Activated CD8-positive, alpha-beta T cell treated with anti-CD3 and anti-CD28 coated beads for 36 hours (primary cell): ENCODE data around the gene SOX8. TPM values are rescaled to one million over a fixed set of nuclear protein-coding genes. Genes with fewer than 3 reads are reported as not detected.
A peak's percentile ranks its signal among the peaks of the same experiment; 100 is the strongest.

Experiments used
- ATAC-seq: fragments of 200-7000 bp; cut with Tn5 transposase; one replicate; pipeline ENCODE4 v1.10.0; 2021; ENCODE audit warnings: mild to moderate bottlenecking, moderate library complexity
- CTCF ChIA-PET: fragments of 350-600 bp; sonication (Branson Sonifier 250); formaldehyde crosslinking; loops from one replicate; lab custom pipeline; 2021; ENCODE audit warnings: antibody characterized with exemption; lab: Charles Lee
- POLR2A ChIA-PET: fragments of 350-600 bp; sonication (Branson Sonifier 250); formaldehyde crosslinking; loops from one replicate; lab custom pipeline; 2021; ENCODE audit warnings: antibody characterized with exemption; lab: Charles Lee
- DNase-seq: peaks from one replicate; pipeline ENCODE4 v3.0.0-alpha.2; 2020
- H3K27ac Mint-ChIP-seq: one replicate; pipeline ENCODE4 v1.8.0; 2021; ENCODE audit warnings: mild to moderate bottlenecking, mixed read lengths
- H3K27me3 Mint-ChIP-seq: one replicate; pipeline ENCODE4 v1.8.0; 2021; ENCODE audit warnings: mixed read lengths
- H3K36me3 Mint-ChIP-seq: one replicate; pipeline ENCODE4 v1.8.0; 2021; ENCODE audit warnings: low read depth, mixed read lengths
- H3K4me1 Mint-ChIP-seq: one replicate; pipeline ENCODE4 v1.8.0; 2021; ENCODE audit warnings: low read depth, mixed read lengths
- H3K4me3 Mint-ChIP-seq: one replicate; pipeline ENCODE4 v1.8.0; 2021; ENCODE audit warnings: mild to moderate bottlenecking, moderate library complexity, mixed read lengths
- H3K9me3 Mint-ChIP-seq: one replicate; pipeline ENCODE4 v1.8.0; 2021; ENCODE audit warnings: mixed read lengths
- intact Hi-C: fragments of 100-400 bp; cut with micrococcal nuclease; formaldehyde crosslinking; loops from one replicate; pipeline ENCODE4 v1.10.0; 2022
- total RNA-seq, 2 experiments: library from RNA; stranded (reverse); gene quantifications; one replicate each; pipeline ENCODE4 v1.2.3, GENCODE V29; 2021
- TF ChIP-seq, protein P1 (sequence below): fragments of 200-600 bp; IDR thresholded peaks from one replicate; pipeline ENCODE4 v1.8.0; 2022; ENCODE audit warnings: antibody characterized with exemption, mild to moderate bottlenecking

The SOX8 gene
- total RNA-seq, 2 experiments from 2014 or later, result 1.6 to 2.1 TPM

GRCh38 chr16:984121-984694, 2.6 kb downstream of the SOX8 start:
- Mint-ChIP-seq H3K36me3 (no peaks in the 10 kb centered on the region), H3K9me3 (no peaks in the 10 kb centered on the region), H3K4me1 (peaks cover 3% of the 10 kb centered on the region), H3K27ac (no peak overlapping the region), H3K4me3 (no peak overlapping the region), H3K27me3 (peaks cover 5% of the 10 kb centered on the region)
- DNase-seq, result no peak
- intact Hi-C loops, result no loop called here
- ChIA-PET POLR2A (interaction anchor here (0.9 to 1.3 kb wide), 2 partner anchors 9 to 13 kb away, joined by 3 to 4 read pairs; partner anchors contain the start of gene LMF1), CTCF (interaction anchor here (0.8 to 1.3 kb wide), 3 partner anchors 10 to 13 kb away, joined by 3 read pairs; no protein-coding TSS in a partner anchor)
- ATAC-seq, result no peak
- TF ChIP-seq, protein P1, sequence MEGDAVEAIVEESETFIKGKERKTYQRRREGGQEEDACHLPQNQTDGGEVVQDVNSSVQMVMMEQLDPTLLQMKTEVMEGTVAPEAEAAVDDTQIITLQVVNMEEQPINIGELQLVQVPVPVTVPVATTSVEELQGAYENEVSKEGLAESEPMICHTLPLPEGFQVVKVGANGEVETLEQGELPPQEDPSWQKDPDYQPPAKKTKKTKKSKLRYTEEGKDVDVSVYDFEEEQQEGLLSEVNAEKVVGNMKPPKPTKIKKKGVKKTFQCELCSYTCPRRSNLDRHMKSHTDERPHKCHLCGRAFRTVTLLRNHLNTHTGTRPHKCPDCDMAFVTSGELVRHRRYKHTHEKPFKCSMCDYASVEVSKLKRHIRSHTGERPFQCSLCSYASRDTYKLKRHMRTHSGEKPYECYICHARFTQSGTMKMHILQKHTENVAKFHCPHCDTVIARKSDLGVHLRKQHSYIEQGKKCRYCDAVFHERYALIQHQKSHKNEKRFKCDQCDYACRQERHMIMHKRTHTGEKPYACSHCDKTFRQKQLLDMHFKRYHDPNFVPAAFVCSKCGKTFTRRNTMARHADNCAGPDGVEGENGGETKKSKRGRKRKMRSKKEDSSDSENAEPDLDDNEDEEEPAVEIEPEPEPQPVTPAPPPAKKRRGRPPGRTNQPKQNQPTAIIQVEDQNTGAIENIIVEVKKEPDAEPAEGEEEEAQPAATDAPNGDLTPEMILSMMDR, result no peak

DNA sequence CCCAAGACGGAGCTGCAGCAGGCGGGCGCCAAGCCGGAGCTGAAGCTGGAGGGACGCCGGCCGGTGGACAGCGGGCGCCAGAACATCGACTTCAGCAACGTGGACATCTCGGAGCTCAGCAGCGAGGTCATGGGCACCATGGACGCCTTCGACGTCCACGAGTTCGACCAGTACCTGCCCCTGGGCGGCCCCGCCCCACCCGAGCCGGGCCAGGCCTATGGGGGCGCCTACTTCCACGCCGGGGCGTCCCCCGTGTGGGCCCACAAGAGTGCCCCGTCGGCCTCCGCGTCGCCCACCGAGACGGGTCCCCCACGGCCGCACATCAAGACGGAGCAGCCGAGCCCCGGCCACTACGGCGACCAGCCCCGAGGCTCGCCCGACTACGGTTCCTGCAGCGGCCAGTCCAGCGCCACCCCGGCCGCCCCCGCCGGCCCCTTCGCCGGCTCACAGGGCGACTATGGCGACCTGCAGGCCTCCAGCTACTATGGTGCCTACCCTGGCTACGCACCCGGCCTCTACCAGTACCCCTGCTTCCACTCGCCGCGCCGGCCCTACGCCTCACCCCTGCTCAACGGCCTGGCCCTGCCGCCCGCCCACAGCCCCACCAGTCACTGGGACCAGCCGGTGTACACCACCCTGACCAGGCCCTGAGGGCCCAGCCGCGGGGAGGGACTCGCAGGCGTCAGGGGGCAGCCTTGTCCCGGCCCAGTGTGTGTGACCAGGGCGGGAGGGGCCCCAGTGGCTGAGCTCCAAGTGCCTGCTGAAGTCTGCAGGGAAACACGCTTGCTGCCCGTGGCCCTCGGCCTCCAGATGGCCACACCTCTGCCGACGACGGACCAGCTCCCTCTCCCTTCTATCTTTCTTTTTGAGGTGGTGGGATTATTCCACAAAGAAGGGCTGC, 3.4 kb downstream of the SOX8 start:
- ChIA-PET POLR2A (interaction anchor here (0.8 to 1.3 kb wide), 6 partner anchors 10 to 166 kb away, joined by 3 to 6 read pairs (median 3); partner anchors contain the start of gene LMF1), CTCF (interaction anchor here (0.8 to 1.3 kb wide), 4 partner anchors 10 to 72 kb away, joined by 3 to 4 read pairs (median 3); no protein-coding TSS in a partner anchor)
- Mint-ChIP-seq H3K27me3 (peaks cover 5% of the 10 kb centered on the region), H3K4me1 (peaks cover 3% of the 10 kb centered on the region), H3K27ac (no peak overlapping the region), H3K4me3 (no peak overlapping the region), H3K36me3 (no peaks in the 10 kb centered on the region), H3K9me3 (no peaks in the 10 kb centered on the region)
- intact Hi-C loops, result no loop called here
- TF ChIP-seq, protein P1, result no peak
- DNase-seq (no peak), ATAC-seq (no peak)

DNA sequence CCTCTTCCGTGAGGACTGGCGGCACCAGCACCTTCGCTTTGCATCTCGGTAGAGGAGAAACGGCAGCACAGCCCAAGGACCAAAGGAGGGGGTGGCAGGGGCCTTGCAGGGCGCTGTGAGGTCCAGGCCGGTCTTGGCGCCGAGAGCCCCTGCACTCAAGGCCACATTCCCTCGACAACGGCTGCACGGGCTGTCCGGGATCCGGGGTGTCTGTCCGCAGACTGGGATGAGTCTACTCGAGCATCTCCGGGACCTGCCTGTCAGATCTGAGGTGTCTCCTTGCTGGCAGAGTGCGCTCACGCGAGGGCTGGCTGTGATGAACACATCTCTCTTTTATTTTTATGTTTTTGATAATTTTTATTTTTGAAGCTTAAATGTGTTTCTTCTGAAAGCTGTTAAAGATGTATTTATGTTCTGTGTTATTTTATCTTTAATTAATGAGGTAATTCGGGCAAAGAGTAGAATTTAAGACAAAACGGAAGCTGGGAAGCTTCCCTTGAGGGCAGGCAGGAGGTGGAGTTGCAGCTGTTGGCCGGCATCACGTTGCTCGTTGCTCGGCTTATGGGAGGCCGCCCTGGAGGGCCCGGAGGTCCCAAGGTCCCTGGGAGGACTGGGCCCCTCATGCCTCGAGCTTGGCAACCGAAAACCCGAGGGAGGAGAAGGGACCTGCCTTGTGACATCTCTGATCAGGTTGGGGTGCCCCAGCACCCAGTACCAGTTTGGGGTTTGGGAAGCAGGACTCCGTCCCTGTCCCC, 4.3 kb downstream of the SOX8 start:
- POLR2A ChIA-PET, result interaction anchor here (0.6 to 1.1 kb wide), 6 partner anchors 9 to 167 kb away, joined by 3 to 6 read pairs (median 3); no protein-coding TSS in a partner anchor
- H3K36me3 Mint-ChIP-seq, result no peaks in the 10 kb centered on the region
- no peaks in the 10 kb centered on the region for H3K9me3 Mint-ChIP-seq
- intact Hi-C loops, result no loop called here
- no peak for ATAC-seq
- TF ChIP-seq, protein P1, result no peak
- no peak overlapping the region for H3K4me3 Mint-ChIP-seq
- H3K4me1 Mint-ChIP-seq, result peaks cover 3% of the 10 kb centered on the region
- DNase-seq, result no peak
- CTCF ChIA-PET, result interaction anchor here (1.1 kb wide), 1 partner anchor 72 kb away, joined by 4 read pairs; no protein-coding TSS in a partner anchor
- peaks cover 5% of the 10 kb centered on the region for H3K27me3 Mint-ChIP-seq
- no peak overlapping the region for H3K27ac Mint-ChIP-seq

DNA sequence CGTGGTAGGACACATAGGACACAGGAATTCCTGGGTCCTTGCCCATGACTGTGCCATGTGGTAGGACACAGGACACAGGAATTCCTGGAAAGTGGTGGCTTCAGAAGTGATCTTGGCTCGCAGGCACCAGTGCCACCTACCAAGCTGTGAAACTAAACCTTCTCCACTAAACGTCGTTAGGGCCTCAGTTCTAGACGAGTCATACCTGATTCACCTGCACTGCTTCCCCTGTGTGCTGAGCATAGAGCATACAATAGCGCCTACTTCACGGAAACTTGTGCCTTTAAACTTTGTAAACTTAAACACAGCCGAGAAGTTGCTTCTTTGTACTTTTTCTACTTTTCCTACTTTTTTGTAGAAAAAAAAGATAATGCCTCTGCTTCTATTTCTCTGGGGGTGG, 4.8 kb downstream of the SOX8 start:
- TF ChIP-seq, protein P1, result no peak
- no peak overlapping the region for H3K27ac Mint-ChIP-seq
- intact Hi-C loops, result no loop called here
- H3K9me3 Mint-ChIP-seq, result no peaks in the 10 kb centered on the region
- H3K27me3 Mint-ChIP-seq, result peaks cover 4% of the 10 kb centered on the region
- peaks cover 3% of the 10 kb centered on the region for H3K4me1 Mint-ChIP-seq
- POLR2A ChIA-PET, result interaction anchor here (0.6 to 1.0 kb wide), 3 partner anchors 10 to 53 kb away, joined by 3 to 6 read pairs (median 3); no protein-coding TSS in a partner anchor
- DNase-seq (peak; percentile 29), ATAC-seq (peak; percentile 64)
- no peak overlapping the region for H3K4me3 Mint-ChIP-seq
- CTCF ChIA-PET, result interaction anchor here (1.1 kb wide), 1 partner anchor 71 kb away, joined by 4 read pairs; no protein-coding TSS in a partner anchor
- no peaks in the 10 kb centered on the region for H3K36me3 Mint-ChIP-seq
